Natural killer cell (primary cell): ENCODE results near the gene VWA1. TPM values are rescaled to one million over a fixed set of nuclear protein-coding genes. Genes with fewer than 3 reads are reported as not detected.
"Not testable (repeated sequence)": the region's sequence is repeated elsewhere in the genome, so short reads cannot be mapped to it uniquely, and the experiment has no call there.

Source experiments
- ATAC-seq, 3 donors: fragments of 150-1000 bp in 2 of 3; fragments of 200-7000 bp in 1 of 3; cut with Tn5 transposase; 1 replicate in 1 of 3; 2 replicates in 2 of 3; pipeline ENCODE4 v1.10.0; 2021; ENCODE audit warnings: mild to moderate bottlenecking in 2 of 3, moderate library complexity in 2 of 3
- DNase-seq, 2 donors: peaks; one replicate each; pipeline versions ENCODE4 v3.0.0 to v3.0.0-alpha.2; 2013 to 2021; ENCODE audit warnings: mixed read lengths in 1 of 2
- H3K27ac ChIP-seq: one replicate; pipeline ENCODE4 v1.5.1; 2013; ENCODE audit warnings: mild to moderate bottlenecking, low read length
- H3K27me3 ChIP-seq: one replicate; pipeline ENCODE4 v1.6.1; 2013; ENCODE audit warnings: low read length; ENCODE audit not compliant: control insufficient read depth, insufficient read depth
- H3K36me3 ChIP-seq: one replicate; pipeline ENCODE4 v1.6.1; 2013; ENCODE audit warnings: low read length; ENCODE audit not compliant: control insufficient read depth, insufficient read depth
- H3K4me1 ChIP-seq: one replicate; pipeline ENCODE4 v1.6.1; 2013; ENCODE audit warnings: low read length; ENCODE audit not compliant: control insufficient read depth, insufficient read depth
- H3K4me3 ChIP-seq: one replicate; pipeline ENCODE4 v1.5.1; 2013; ENCODE audit warnings: low read length
- H3K9me3 ChIP-seq: one replicate; pipeline ENCODE4 v1.6.1; 2013; ENCODE audit warnings: low read length; ENCODE audit not compliant: control insufficient read depth, insufficient read depth
- H3K27ac Mint-ChIP-seq, 2 donors: one replicate each; pipeline ENCODE4 v1.8.0; 2022; ENCODE audit warnings: mild to moderate bottlenecking in 2 of 2, mixed read lengths in 2 of 2, moderate library complexity in 1 of 2
- H3K27me3 Mint-ChIP-seq, 2 donors: one replicate each; pipeline ENCODE4 v1.8.0; 2022; ENCODE audit warnings: low read depth in 2 of 2, mixed read lengths in 2 of 2
- H3K36me3 Mint-ChIP-seq: one replicate; pipeline ENCODE4 v1.8.0; 2022; ENCODE audit warnings: mixed read lengths
- H3K4me1 Mint-ChIP-seq, 2 donors: one replicate each; pipeline ENCODE4 v1.8.0; 2022; ENCODE audit warnings: mixed read lengths in 2 of 2
- H3K4me3 Mint-ChIP-seq: one replicate; pipeline ENCODE4 v1.8.0; 2022; ENCODE audit warnings: mild to moderate bottlenecking, moderate library complexity, mixed read lengths
- H3K9me3 Mint-ChIP-seq, 2 donors: one replicate each; pipeline ENCODE4 v1.8.0; 2022; ENCODE audit warnings: mixed read lengths in 2 of 2
- WGBS: methylation state at CpG from one replicate; pipeline ENCODE4 v1.1.7; 2013; ENCODE audit warnings: missing lambda C conversion rate; ENCODE audit not compliant: insufficient coverage; 5-methylcytosine and 5-hydroxymethylcytosine counted together
- intact Hi-C: fragments of 100-400 bp; cut with micrococcal nuclease; formaldehyde crosslinking; loops from one replicate; pipeline ENCODE4 v1.14.2; 2022
- total RNA-seq, 4 donors: library from RNA; stranded (reverse); fragments of 120-200 nt in 1 of 4; gene quantifications; one replicate each; pipeline versions ENCODE4 v1.2.3 to v1.2.4, GENCODE V29; 2013 to 2022
- TF ChIP-seq, protein P1 (sequence below): fragments of 200-600 bp; IDR thresholded peaks from one replicate; pipeline ENCODE4 v1.8.0; 2022; ENCODE audit warnings: antibody characterized with exemption

The VWA1 gene
- total RNA-seq, 3 donors from 2014 or later (not counting 1 experiment from before 2014, with no cell fraction given): not detected

DNA sequence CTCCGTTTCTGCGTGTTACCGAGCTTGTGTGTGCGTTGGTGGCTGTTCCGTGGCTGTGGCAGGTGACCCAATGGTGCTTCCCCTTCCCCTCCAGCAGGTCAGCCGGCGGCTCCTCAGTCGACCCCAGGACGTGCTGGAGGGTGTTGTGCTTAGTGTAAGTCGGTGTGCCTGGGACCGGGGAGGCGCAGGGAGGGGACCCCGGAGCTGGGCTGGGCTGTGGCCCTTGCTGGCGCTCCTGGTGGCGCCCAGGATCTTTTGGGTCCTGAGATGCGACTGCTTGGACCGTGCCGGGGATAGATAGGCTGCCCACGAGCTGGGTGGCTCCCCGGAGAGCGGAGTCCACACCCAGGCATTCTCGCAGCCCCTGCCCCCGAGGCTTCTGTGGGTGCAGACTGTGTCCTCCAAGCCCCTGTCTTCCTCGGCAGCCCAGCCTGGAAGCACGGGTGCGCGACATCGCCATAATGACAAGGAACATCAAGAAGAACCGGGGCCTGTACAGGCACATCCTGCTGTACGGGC is 19.9 kb downstream of the VWA1 start:
- no peak for DNase-seq
- Histone ChIP-seq H3K27me3 (no peaks in the 10 kb centered on the region), H3K4me1 (no peaks in the 10 kb centered on the region), H3K36me3 (no peaks in the 10 kb centered on the region), H3K9me3 (no peaks in the 10 kb centered on the region), H3K27ac (no peak overlapping the region), H3K4me3 (no peak overlapping the region)
- H3K27me3 Mint-ChIP-seq: no peaks in the 10 kb centered on the region
- no peak overlapping the region for H3K27ac Mint-ChIP-seq
- intact Hi-C loops: no loop called here
- ATAC-seq: no peak
- TF ChIP-seq, protein P1, sequence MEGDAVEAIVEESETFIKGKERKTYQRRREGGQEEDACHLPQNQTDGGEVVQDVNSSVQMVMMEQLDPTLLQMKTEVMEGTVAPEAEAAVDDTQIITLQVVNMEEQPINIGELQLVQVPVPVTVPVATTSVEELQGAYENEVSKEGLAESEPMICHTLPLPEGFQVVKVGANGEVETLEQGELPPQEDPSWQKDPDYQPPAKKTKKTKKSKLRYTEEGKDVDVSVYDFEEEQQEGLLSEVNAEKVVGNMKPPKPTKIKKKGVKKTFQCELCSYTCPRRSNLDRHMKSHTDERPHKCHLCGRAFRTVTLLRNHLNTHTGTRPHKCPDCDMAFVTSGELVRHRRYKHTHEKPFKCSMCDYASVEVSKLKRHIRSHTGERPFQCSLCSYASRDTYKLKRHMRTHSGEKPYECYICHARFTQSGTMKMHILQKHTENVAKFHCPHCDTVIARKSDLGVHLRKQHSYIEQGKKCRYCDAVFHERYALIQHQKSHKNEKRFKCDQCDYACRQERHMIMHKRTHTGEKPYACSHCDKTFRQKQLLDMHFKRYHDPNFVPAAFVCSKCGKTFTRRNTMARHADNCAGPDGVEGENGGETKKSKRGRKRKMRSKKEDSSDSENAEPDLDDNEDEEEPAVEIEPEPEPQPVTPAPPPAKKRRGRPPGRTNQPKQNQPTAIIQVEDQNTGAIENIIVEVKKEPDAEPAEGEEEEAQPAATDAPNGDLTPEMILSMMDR: no peak
- no peaks in the 10 kb centered on the region for H3K9me3 Mint-ChIP-seq
- no peak overlapping the region for H3K4me3 Mint-ChIP-seq
- H3K4me1 Mint-ChIP-seq: no peaks in the 10 kb centered on the region
- 87% methylated on average over 27 of the region's 30 CpGs for WGBS
- H3K36me3 Mint-ChIP-seq: no peaks in the 10 kb centered on the region

DNA sequence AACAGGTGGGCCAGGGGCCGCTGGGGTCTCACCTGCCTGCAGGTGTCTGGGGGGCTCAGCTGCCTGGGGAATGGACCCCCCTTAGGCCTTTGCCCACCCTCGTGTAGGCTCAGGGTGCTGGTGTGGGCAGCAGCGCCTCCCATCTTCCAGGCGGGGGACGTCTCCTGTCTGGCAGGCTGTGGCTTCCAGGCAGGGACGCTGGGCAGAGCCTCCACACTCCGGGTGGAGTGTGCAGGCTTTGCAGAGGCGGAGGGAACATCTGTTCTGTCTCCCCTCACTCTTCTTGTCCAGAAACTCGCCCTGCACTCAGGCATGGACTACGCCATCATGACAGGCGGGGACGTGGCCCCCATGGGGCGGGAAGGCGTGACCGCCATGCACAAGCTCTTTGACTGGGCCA is 20.4 kb downstream of the VWA1 start:
- H3K4me1 Mint-ChIP-seq, H3K36me3 Mint-ChIP-seq, H3K9me3 ChIP-seq, H3K4me1 ChIP-seq, intact Hi-C loops, H3K27me3 Mint-ChIP-seq, H3K27ac ChIP-seq, H3K27me3 ChIP-seq, H3K36me3 ChIP-seq, H3K4me3 ChIP-seq, H3K27ac Mint-ChIP-seq, DNase-seq, H3K4me3 Mint-ChIP-seq, H3K9me3 Mint-ChIP-seq, ATAC-seq: not testable (repeated sequence)
- WGBS: no CpG with 5 or more reads among the region's 15 CpGs

DNA sequence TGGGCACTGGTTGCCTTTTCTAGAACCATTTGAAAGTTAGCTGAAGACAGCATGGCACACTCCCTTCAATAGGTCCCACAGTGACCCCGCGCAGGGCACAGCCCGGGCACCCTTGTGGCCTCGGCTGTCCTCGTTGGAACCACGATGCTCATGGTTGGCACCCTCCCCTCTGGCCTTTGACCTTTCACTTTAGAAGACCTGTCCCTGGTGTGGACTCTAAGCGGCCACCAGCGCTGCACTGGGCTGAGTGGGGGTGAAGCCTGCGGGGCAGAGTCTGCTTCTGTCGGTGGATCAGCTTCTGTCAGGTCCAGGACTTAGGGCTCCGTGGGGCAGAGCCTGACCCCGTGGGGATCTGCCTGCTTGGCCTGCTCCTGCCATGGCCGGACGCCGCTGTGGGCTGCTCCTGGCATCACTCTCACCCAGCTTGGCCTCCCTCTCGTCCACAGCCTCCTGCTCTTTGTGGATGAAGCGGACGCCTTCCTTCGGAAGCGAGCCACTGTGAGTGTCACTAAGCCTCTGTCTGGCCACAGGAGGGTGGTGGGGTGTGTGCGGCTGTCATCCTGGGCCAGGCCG is 21.3 kb downstream of the VWA1 start:
- DNase-seq, H3K9me3 Mint-ChIP-seq, H3K36me3 ChIP-seq, H3K4me1 Mint-ChIP-seq, H3K36me3 Mint-ChIP-seq, H3K27me3 ChIP-seq, ATAC-seq, intact Hi-C loops, H3K9me3 ChIP-seq, H3K27ac Mint-ChIP-seq, H3K27ac ChIP-seq, H3K4me1 ChIP-seq, H3K4me3 Mint-ChIP-seq, H3K27me3 Mint-ChIP-seq, H3K4me3 ChIP-seq: not testable (repeated sequence)
- WGBS: 86% methylated on average over 22 of the region's 22 CpGs

DNA sequence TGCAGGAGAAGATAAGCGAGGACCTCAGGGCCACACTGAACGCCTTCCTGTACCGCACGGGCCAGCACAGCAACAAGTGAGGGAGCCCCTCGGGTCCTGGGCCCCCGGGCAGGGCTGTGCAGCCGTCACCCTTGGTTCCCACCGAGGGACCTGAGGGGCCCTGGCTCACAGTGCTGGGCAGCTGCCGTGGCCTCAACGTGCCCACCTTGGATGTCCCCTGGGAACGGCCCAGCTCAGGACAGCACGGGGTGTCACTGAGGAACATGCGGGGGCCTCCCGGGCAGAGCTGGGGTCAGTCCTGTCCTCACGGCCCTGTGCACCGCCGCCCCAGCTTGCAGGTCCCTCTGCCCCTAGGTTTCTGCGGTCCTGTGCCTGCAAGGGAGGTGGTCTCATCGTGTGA is 23.7 kb downstream of the VWA1 start:
- H3K36me3 ChIP-seq, intact Hi-C loops, H3K36me3 Mint-ChIP-seq, H3K27me3 Mint-ChIP-seq, DNase-seq, ATAC-seq, H3K27ac ChIP-seq, H3K27ac Mint-ChIP-seq, H3K27me3 ChIP-seq, H3K9me3 Mint-ChIP-seq, H3K4me1 ChIP-seq, H3K4me3 ChIP-seq, H3K4me3 Mint-ChIP-seq, H3K9me3 ChIP-seq, H3K4me1 Mint-ChIP-seq: not testable (repeated sequence)
- 92% methylated on average over 12 of the region's 19 CpGs for WGBS

DNA sequence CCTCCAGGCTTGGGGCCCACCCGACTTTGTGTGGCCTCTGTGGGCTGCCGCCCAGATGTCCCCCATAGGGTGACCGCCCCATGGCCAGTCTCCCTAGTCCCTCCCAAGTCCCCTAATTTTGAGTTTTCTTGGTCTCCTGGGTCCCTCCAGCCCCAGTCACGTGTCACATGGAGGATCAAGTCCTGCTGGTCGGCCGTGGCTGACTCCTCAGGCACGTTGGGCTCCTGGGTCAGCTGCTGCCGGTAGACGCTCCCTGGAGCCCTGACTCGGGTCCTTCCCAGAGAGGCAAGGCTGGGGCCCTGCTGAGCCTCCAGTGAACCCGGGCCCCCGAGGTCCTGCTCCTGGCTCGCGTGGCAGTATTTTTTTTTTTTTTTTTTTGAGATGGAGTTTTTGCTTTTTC is 24.2 kb downstream of the VWA1 start:
- DNase-seq, H3K9me3 Mint-ChIP-seq, H3K4me3 Mint-ChIP-seq, ATAC-seq, H3K27ac ChIP-seq, H3K27me3 ChIP-seq, H3K27me3 Mint-ChIP-seq, H3K27ac Mint-ChIP-seq, H3K36me3 ChIP-seq, H3K9me3 ChIP-seq, intact Hi-C loops, H3K36me3 Mint-ChIP-seq, H3K4me1 ChIP-seq, H3K4me1 Mint-ChIP-seq, H3K4me3 ChIP-seq: not testable (repeated sequence)
- 96% methylated on average over 13 of the region's 14 CpGs for WGBS
